ENCODE data around the gene PPIL6.

GRCh38 chr6:109486068-109486467, 45.6 kb upstream of the PPIL6 start:
- TF ChIP-seq ZNF70 (CRISPR knock-in tag; IDR thresholded peaks at IDR 0.05) (no peak), PATZ1 (CRISPR knock-in tag; IDR thresholded peaks at IDR 0.05; ENCODE audit: borderline replicate concordance) (no peak), POU6F1 (CRISPR knock-in tag; IDR thresholded peaks at IDR 0.05; ENCODE audit: borderline replicate concordance, low read depth) (no peak), BACH2 (CRISPR knock-in tag; IDR thresholded peaks at IDR 0.05; ENCODE audit: borderline replicate concordance) (no peak)
